ENCODE data around the gene ATXN10.
A peak's percentile ranks its signal among the peaks of the same experiment; 100 is the strongest.

Gene ATXN10

DNA sequence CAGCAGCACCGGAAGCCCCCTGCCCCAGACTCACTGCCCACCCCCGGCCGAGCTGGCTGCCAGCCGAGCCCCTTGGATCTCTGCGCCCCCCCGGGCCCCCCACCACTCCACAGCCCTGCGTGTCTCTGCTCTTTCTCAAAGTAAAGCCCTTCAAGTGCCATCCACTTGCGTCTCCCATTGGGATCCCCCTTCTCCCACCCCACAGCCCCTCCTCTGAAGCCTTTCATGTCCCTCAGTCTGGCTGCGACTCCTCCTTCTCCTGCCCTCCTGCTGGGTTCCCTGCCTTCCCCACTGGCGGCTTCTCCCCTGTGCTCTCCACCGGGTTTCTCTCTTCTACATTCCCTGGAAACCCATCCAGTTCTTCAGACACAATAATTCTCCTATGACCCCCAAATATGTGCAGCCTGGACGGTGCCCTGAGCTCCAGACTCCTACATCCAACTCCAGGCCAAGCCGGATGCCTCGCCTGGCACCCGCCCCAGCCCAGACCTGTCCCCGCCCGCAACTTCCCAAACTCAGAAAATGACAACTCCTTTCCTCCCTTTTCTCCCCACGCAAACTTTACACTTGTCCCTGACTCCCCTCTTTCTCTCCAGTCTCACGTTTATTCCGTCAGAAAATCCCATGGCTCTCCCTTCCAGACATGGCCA is 196.4 kb downstream of the ATXN10 start:
- no peak for DNase-seq
- Mint-ChIP-seq H3K9me3 (peaks cover 7% of the 10 kb centered on the region), H3K27ac (no peak overlapping the region), H3K4me3 (no peak overlapping the region), H3K27me3 (peaks cover 57% of the 10 kb centered on the region), H3K4me1 (ENCODE audit: low read depth) (peaks cover 12% of the 10 kb centered on the region), H3K36me3 (ENCODE audit: low read depth) (no peaks in the 10 kb centered on the region)

GRCh38 chr22:45868571-45869339 is 197.1 kb downstream of the ATXN10 start:
- Mint-ChIP-seq H3K27me3 (peaks cover 52% of the 10 kb centered on the region), H3K4me1 (ENCODE audit: low read depth) (peaks cover 8% of the 10 kb centered on the region), H3K36me3 (ENCODE audit: low read depth) (no peaks in the 10 kb centered on the region)

GRCh38 chr22:45869340-45869847 is 197.8 kb downstream of the ATXN10 start:
- Mint-ChIP-seq H3K4me1 (ENCODE audit: low read depth) (peaks cover 3% of the 10 kb centered on the region), H3K36me3 (ENCODE audit: low read depth) (no peaks in the 10 kb centered on the region), H3K9me3 (peaks cover 12% of the 10 kb centered on the region), H3K27me3 (peaks cover 47% of the 10 kb centered on the region), H3K4me3 (no peak overlapping the region), H3K27ac (no peak overlapping the region)
- peak; percentile 19 for DNase-seq

More at GRCh38 chr22:45868571-45869339, 197.1 kb downstream of the ATXN10 start:
- DNase-seq = no peak
- Mint-ChIP-seq H3K27ac (no peak overlapping the region), H3K4me3 (no peak overlapping the region), H3K9me3 (peaks cover 9% of the 10 kb centered on the region)

GRCh38 chr22:45870011-45870410 is 198.4 kb downstream of the ATXN10 start:
- peaks cover 41% of the 10 kb centered on the region for H3K27me3 Mint-ChIP-seq
- no peak overlapping the region for H3K27ac Mint-ChIP-seq
- no peaks in the 10 kb centered on the region for H3K36me3 Mint-ChIP-seq (ENCODE audit: low read depth)
- peaks cover 12% of the 10 kb centered on the region for H3K9me3 Mint-ChIP-seq
- DNase-seq = no peak
- H3K4me3 Mint-ChIP-seq = no peak overlapping the region
- no peaks in the 10 kb centered on the region for H3K4me1 Mint-ChIP-seq (ENCODE audit: low read depth)

- Mint-ChIP-seq H3K4me3 (no peak overlapping the region), H3K27ac (no peak overlapping the region), H3K4me1 (ENCODE audit: low read depth) (no peaks in the 10 kb centered on the region), H3K27me3 (peaks cover 27% of the 10 kb centered on the region), H3K9me3 (peaks cover 12% of the 10 kb centered on the region), H3K36me3 (ENCODE audit: low read depth) (no peaks in the 10 kb centered on the region)
- no peak for DNase-seq
These were observed 200.1 kb downstream of the ATXN10 start for GRCh38 chr22:45871721-45872120.

GRCh38 chr22:45872659-45873263 is 201.1 kb downstream of the ATXN10 start:
- Mint-ChIP-seq H3K4me3 (no peak overlapping the region), H3K9me3 (peaks cover 12% of the 10 kb centered on the region), H3K27ac (no peak overlapping the region), H3K27me3 (peaks cover 35% of the 10 kb centered on the region), H3K36me3 (ENCODE audit: low read depth) (no peaks in the 10 kb centered on the region), H3K4me1 (ENCODE audit: low read depth) (no peaks in the 10 kb centered on the region)
- DNase-seq = no peak

GRCh38 chr22:45876136-45877035 is 204.8 kb downstream of the ATXN10 start:
- peaks cover 43% of the 10 kb centered on the region for H3K27me3 Mint-ChIP-seq
- DNase-seq = peak; percentile 16
- no peaks in the 10 kb centered on the region for H3K36me3 Mint-ChIP-seq (ENCODE audit: low read depth)
- H3K4me1 Mint-ChIP-seq (ENCODE audit: low read depth) = no peaks in the 10 kb centered on the region
- H3K27ac Mint-ChIP-seq = no peak overlapping the region
- peaks cover 9% of the 10 kb centered on the region for H3K9me3 Mint-ChIP-seq
- H3K4me3 Mint-ChIP-seq = no peak overlapping the region

GRCh38 chr22:45877036-45877380 is 205.4 kb downstream of the ATXN10 start:
- DNase-seq = peak; percentile 24
- Mint-ChIP-seq H3K27me3 (peaks cover 49% of the 10 kb centered on the region), H3K27ac (no peak overlapping the region), H3K36me3 (ENCODE audit: low read depth) (no peaks in the 10 kb centered on the region), H3K4me1 (ENCODE audit: low read depth) (no peaks in the 10 kb centered on the region), H3K9me3 (peaks cover 9% of the 10 kb centered on the region), H3K4me3 (no peak overlapping the region)

GRCh38 chr22:45877651-45878050 is 206.0 kb downstream of the ATXN10 start:
- peaks cover 56% of the 10 kb centered on the region for H3K27me3 Mint-ChIP-seq
- peak; percentile 2 for DNase-seq
- H3K4me1 Mint-ChIP-seq (ENCODE audit: low read depth) = no peaks in the 10 kb centered on the region
- peaks cover 8% of the 10 kb centered on the region for H3K9me3 Mint-ChIP-seq
- H3K27ac Mint-ChIP-seq = no peak overlapping the region
- no peaks in the 10 kb centered on the region for H3K36me3 Mint-ChIP-seq (ENCODE audit: low read depth)
- H3K4me3 Mint-ChIP-seq = no peak overlapping the region

DNA sequence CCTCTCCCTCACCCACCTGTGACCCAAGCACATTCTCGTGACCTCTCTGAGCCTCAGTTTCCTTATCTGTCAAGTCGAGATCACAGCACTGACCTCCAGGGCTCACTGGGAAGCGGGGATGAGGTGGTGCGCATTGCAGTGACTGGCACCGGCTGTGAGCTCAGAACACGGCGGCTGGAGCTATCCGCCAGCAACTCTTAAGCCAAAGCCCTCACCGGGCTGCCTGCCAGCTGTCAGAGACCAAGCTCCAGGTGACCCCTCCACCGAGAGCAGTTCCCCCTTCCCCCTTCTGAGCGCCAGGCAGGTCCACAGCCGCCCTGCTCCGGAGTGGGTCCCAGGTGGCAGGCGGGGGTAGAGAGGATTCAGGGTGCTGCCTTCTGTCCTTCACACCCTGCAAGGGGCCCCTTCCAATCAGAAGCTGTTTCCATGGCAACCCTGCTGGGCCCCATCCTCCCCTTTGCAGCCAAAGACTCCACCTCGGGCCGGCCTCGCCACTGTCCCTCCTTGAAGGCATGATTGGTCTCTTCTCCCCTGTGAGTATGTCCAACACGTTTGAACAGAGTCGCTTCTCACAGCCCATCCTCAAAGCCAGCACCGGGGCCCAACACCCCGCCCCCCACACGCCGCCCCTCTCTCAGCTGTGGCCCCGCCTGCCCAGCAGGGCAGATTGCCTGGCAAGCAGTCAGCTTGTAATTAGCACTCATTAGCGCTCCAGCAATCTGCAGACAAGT is 206.6 kb downstream of the ATXN10 start:
- peak; percentile 14 for DNase-seq
- H3K9me3 Mint-ChIP-seq = peaks cover 3% of the 10 kb centered on the region
- H3K27me3 Mint-ChIP-seq = peaks cover 56% of the 10 kb centered on the region
- no peak overlapping the region for H3K4me3 Mint-ChIP-seq
- H3K36me3 Mint-ChIP-seq (ENCODE audit: low read depth) = no peaks in the 10 kb centered on the region
- H3K27ac Mint-ChIP-seq = no peak overlapping the region
- no peaks in the 10 kb centered on the region for H3K4me1 Mint-ChIP-seq (ENCODE audit: low read depth)

- H3K36me3 Mint-ChIP-seq (ENCODE audit: low read depth) = no peaks in the 10 kb centered on the region
- DNase-seq = no peak
- H3K9me3 Mint-ChIP-seq = peaks cover under 1% of the 10 kb centered on the region
- no peak overlapping the region for H3K4me3 Mint-ChIP-seq
- H3K27me3 Mint-ChIP-seq = peaks cover 64% of the 10 kb centered on the region
- no peaks in the 10 kb centered on the region for H3K4me1 Mint-ChIP-seq (ENCODE audit: low read depth)
- H3K27ac Mint-ChIP-seq = no peak overlapping the region
These were observed 207.4 kb downstream of the ATXN10 start for GRCh38 chr22:45878901-45879551.

DNA sequence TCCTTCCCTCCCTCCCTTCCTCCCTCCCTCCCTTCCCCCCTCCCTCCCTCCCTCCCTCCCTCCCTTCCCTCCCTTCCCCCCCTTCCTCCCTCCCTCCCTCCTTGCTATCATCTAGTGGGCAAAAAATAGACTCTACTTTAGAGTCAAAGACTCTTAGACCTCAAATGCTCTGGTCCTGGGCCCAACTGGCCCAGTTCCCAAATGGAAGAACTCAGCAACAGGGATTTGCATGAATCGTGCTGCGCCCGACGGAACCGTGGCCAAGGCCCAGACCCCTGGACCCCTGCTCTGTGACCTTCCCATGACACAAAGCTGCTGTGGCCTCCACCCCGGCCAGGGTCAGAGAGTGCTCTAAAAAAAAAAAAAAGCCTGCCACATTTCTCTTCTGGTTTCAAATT is 207.9 kb downstream of the ATXN10 start:
- Mint-ChIP-seq H3K9me3 (no peaks in the 10 kb centered on the region), H3K4me3 (no peak overlapping the region), H3K36me3 (ENCODE audit: low read depth) (no peaks in the 10 kb centered on the region), H3K4me1 (ENCODE audit: low read depth) (no peaks in the 10 kb centered on the region), H3K27ac (no peak overlapping the region), H3K27me3 (peaks cover 66% of the 10 kb centered on the region)
- DNase-seq = no peak

GRCh38 chr22:45880091-45880715 is 208.6 kb downstream of the ATXN10 start:
- Mint-ChIP-seq H3K9me3 (no peaks in the 10 kb centered on the region), H3K27ac (no peak overlapping the region), H3K4me3 (no peak overlapping the region), H3K4me1 (ENCODE audit: low read depth) (no peaks in the 10 kb centered on the region), H3K27me3 (peaks cover 71% of the 10 kb centered on the region), H3K36me3 (ENCODE audit: low read depth) (no peaks in the 10 kb centered on the region)
- no peak for DNase-seq

Data from activated T-cell treated with anti-CD3 and anti-CD28 coated beads, Interleukin-2, amount 50 U/mL, for 24 hours (primary cell).